ENCODE measurements around the gene RAP1GAP2. TPM values are rescaled to one million over a fixed set of nuclear protein-coding genes. Genes with fewer than 3 reads are reported as not detected.

Gene RAP1GAP2
- total and polyA plus RNA-seq, 7 donors, result 0.25 to 2.0 (median 0.84) TPM

DNA sequence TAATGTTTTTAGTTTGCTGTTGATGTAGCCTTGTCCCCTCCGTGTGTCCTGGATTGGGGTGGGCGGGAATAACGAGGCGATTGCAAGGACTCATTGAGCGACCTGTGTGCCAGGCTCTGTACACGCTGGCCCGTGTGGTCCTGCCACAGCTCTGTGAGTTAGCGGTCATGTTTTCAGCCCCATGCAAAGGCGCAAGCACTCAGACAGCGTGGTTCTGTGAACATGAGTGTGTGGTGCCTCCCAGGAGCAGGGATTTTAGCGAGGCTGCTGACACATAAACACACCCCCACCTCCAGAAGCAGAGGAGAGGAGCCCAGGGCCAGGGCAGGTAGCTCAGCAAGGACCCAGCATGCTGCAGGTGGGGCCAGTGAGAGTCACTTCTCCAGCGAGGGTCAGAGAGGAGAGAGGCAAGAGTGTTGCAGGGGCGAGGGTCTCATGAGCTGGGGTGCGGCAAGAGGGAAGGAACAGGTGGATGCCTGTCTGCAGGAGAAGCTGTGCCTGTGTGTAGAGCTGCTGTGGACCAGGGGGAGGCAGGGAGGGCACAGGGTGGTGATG, 151.8 kb downstream of the RAP1GAP2 start:
- DNase-seq (no peak), ATAC-seq (no peak)
- Histone ChIP-seq H3K4me1 (no peaks in the 10 kb centered on the region), H3K4me3 (no peak overlapping the region), H3K27me3 (ENCODE audit: insufficient read depth in 3 of 3, low read length in 2 of 3) (peaks cover 0 to 3% (median 0%) of the 10 kb centered on the region in 3 donors), H3K27ac (no peak overlapping the region), H3K9me3 (no peaks in the 10 kb centered on the region), H3K36me3 (ENCODE audit: insufficient read depth in 1 of 2, low read depth in 1 of 2) (no peaks in the 10 kb centered on the region)
- WGBS, 3 donors, result 76 to 80% (median 77%) methylated on average over 14 of the region's 14 CpGs
- TF ChIP-seq, protein P1, sequence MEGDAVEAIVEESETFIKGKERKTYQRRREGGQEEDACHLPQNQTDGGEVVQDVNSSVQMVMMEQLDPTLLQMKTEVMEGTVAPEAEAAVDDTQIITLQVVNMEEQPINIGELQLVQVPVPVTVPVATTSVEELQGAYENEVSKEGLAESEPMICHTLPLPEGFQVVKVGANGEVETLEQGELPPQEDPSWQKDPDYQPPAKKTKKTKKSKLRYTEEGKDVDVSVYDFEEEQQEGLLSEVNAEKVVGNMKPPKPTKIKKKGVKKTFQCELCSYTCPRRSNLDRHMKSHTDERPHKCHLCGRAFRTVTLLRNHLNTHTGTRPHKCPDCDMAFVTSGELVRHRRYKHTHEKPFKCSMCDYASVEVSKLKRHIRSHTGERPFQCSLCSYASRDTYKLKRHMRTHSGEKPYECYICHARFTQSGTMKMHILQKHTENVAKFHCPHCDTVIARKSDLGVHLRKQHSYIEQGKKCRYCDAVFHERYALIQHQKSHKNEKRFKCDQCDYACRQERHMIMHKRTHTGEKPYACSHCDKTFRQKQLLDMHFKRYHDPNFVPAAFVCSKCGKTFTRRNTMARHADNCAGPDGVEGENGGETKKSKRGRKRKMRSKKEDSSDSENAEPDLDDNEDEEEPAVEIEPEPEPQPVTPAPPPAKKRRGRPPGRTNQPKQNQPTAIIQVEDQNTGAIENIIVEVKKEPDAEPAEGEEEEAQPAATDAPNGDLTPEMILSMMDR (IDR thresholded peaks at IDR 0.05), result no peak
- intact Hi-C loops (cut with DNase I), result no loop called here

DNA sequence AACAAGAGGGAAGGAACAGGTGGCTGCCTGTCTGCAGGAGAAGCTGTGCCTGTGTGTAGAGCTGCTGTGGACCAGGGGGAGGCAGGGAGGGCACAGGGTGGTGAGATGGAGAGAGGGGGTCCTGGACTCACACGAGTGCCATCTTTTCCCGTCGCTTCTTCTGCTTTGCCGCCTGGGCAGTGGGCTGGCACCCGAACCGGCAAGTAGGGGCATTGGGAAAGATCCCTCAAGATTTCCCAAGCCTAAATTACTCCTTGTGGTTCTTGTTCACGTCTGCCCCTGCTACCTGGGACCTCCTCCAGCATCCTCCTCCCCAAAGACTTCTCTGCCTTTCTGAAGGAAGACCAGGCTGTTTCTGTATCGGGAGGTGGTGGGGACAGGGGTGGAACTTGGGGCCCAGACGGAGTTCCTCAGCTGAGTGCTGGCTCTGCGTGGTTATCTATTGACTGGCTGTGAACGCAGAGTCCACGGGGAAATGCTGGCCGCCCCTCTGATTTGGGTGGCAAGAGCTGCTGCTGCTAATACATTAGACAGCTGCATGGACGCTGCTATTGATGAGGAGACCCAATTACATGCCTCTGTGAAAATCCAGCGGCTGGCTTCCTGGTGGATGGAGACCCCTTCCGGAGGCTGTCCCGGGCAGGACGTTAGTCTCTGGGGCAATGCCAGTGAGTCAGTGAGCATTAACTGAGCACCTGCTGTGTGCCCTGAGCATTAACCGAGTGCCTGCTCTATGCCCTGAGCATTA, 152.7 kb downstream of the RAP1GAP2 start:
- 41 to 56% (median 42%) methylated on average over 19 of the region's 19 CpGs for WGBS, 3 donors
- no peaks in the 10 kb centered on the region for H3K9me3 ChIP-seq
- ATAC-seq (no peak), DNase-seq (no peak)
- peaks cover 0 to 3% (median 0%) of the 10 kb centered on the region in 3 donors for H3K27me3 ChIP-seq (ENCODE audit: insufficient read depth in 3 of 3, low read length in 2 of 3)
- no peak overlapping the region for H3K4me3 ChIP-seq
- intact Hi-C loops (cut with DNase I), result no loop called here
- no peaks in the 10 kb centered on the region for H3K36me3 ChIP-seq (ENCODE audit: insufficient read depth in 1 of 2, low read depth in 1 of 2)
- TF ChIP-seq, protein P1 (IDR thresholded peaks at IDR 0.05), result no peak
- no peak overlapping the region for H3K27ac ChIP-seq
- H3K4me1 ChIP-seq, result no peaks in the 10 kb centered on the region

DNA sequence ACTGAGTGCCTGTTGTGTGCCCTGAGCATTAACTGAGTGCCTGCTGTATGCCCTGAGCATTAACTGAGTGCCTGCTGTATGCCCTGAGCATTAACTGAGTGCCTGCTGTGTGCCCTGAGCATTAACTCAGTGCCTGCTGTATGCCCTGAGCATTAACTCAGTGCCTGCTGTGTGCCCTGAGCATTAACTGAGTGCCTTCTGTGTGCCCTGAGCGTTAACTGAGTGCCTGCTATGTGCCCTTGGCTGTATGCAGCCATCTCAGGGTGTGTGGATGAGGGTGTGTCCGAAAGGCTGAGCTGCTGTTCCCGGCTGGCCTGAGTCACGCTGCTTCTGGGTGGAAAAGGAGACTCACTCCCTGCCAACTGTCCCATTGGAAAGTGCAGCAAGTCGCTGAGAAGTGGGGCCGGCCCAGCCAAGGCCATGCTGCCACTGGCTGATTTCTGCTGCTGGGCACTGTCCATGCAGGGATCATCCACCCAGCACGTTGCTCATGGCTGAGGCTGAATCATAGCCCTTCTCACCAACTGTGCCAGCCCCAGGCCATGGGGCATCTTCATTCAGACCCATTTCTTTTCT, 153.3 kb downstream of the RAP1GAP2 start:
- Histone ChIP-seq H3K27ac (no peak overlapping the region), H3K4me3 (no peak overlapping the region), H3K27me3 (ENCODE audit: insufficient read depth in 3 of 3, low read length in 2 of 3) (peaks cover 0 to 3% (median 0%) of the 10 kb centered on the region in 3 donors), H3K36me3 (ENCODE audit: insufficient read depth in 1 of 2, low read depth in 1 of 2) (no peaks in the 10 kb centered on the region), H3K9me3 (no peaks in the 10 kb centered on the region), H3K4me1 (no peaks in the 10 kb centered on the region)
- 31 to 52% (median 34%) methylated on average over 7 of the region's 7 CpGs for WGBS, 3 donors
- intact Hi-C loops (cut with DNase I), result no loop called here
- ATAC-seq (peak in 2 of 4 donors; percentile 44 to 62), DNase-seq (peak in 1 of 2 donors; percentile 65)
- TF ChIP-seq, protein P1 (IDR thresholded peaks at IDR 0.05), result no peak

DNA sequence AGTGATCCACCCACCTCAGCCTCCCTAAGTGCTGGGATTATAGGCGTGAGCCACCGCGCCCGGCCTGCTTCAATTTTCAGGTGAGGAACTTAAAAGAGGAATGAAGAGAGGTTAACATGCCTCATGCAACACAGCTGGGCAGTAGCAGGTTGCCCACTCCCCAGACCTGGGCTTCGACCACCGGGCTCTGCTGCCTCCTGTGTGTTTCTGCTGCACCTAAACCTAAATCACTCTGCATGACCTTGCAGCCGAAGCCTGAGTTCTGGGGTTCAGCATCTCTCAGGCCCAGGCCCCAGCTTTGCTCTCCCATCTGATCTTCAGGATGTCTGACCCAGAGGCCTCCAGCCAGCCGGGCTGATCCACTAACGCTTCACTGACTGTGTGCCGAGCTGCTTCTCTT, 154.6 kb downstream of the RAP1GAP2 start:
- DNase-seq (no peak), ATAC-seq (no peak)
- Histone ChIP-seq H3K36me3 (ENCODE audit: insufficient read depth in 1 of 2, low read depth in 1 of 2) (no peaks in the 10 kb centered on the region), H3K9me3 (no peaks in the 10 kb centered on the region), H3K27ac (no peak overlapping the region), H3K4me1 (no peaks in the 10 kb centered on the region), H3K4me3 (no peak overlapping the region), H3K27me3 (ENCODE audit: insufficient read depth in 3 of 3, low read length in 2 of 3) (peaks cover 0 to 3% (median 0%) of the 10 kb centered on the region in 3 donors)
- 90 to 98% (median 94%) methylated on average over 10 of the region's 10 CpGs for WGBS, 3 donors
- intact Hi-C loops (cut with DNase I), result no loop called here
- TF ChIP-seq, protein P1 (IDR thresholded peaks at IDR 0.05), result no peak

Measured in psoas muscle (tissue), 8 donors.